Esophagus muscularis mucosa (tissue), 3 donors: ENCODE results near the gene SLC13A3.

Experiments
- POLR2A ChIP-seq: fragments of 450-650 bp; IDR thresholded peaks from one replicate; pipeline ENCODE4 v1.6.1; 2017; ENCODE audit warnings: antibody characterized with exemption, moderate library complexity, mild to moderate bottlenecking, low read depth
- POLR2AphosphoS5 ChIP-seq, 2 donors: sonication (generic); formaldehyde crosslinking; IDR thresholded peaks; one replicate each; pipeline ENCODE4 v1.6.1; 2017; ENCODE audit warnings: antibody characterized with exemption in 2 of 2
- TF ChIP-seq, protein P1 (sequence below), 3 experiments: fragments of 200-600 bp in 2 of 3; fragments of 450-650 bp in 1 of 3; sonication (generic) in 2 of 3; IDR thresholded peaks; one replicate each; pipeline ENCODE4 v1.5.1; 2017 to 2019; ENCODE audit warnings: antibody characterized with exemption in 3 of 3, mild to moderate bottlenecking in 2 of 3, moderate library complexity in 1 of 3

DNA sequence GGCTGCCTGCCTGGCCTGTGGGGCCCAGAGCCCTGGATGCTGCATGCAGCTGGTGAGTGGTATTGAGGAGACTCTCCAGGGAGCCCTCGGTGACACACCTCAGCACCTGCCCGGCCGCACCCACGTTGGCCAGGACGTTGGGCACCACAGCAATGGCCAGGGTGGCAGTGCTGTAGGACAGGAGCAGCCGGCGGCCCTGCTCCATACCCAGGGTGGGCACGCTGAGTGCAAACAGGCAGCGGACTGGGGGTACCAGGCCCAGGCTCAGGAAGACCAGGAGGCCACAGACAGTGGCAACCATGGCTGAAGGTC lies 105.5 kb downstream of the SLC13A3 start:
- TF ChIP-seq, protein P1, sequence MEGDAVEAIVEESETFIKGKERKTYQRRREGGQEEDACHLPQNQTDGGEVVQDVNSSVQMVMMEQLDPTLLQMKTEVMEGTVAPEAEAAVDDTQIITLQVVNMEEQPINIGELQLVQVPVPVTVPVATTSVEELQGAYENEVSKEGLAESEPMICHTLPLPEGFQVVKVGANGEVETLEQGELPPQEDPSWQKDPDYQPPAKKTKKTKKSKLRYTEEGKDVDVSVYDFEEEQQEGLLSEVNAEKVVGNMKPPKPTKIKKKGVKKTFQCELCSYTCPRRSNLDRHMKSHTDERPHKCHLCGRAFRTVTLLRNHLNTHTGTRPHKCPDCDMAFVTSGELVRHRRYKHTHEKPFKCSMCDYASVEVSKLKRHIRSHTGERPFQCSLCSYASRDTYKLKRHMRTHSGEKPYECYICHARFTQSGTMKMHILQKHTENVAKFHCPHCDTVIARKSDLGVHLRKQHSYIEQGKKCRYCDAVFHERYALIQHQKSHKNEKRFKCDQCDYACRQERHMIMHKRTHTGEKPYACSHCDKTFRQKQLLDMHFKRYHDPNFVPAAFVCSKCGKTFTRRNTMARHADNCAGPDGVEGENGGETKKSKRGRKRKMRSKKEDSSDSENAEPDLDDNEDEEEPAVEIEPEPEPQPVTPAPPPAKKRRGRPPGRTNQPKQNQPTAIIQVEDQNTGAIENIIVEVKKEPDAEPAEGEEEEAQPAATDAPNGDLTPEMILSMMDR (IDR thresholded peaks at IDR 0.05) = no peak
- TF ChIP-seq POLR2AphosphoS5 (IDR thresholded peaks at IDR 0.05) (no peak), POLR2A (no peak)
